H9 (cell line): ENCODE results near the gene ALOX12B. TPM values are rescaled to one million over a fixed set of nuclear protein-coding genes. Genes with fewer than 3 reads are reported as not detected.

Experiments used
- DNase-seq: peaks from one replicate; pipeline ENCODE4 v3.0.0-alpha.2; 2017
- H2AFZ ChIP-seq: one replicate; pipeline ENCODE4 v1.6.1; 2013; ENCODE audit warnings: mild to moderate bottlenecking, low read length, control low read depth, moderate library complexity
- H2AK5ac ChIP-seq: 2 replicates; pipeline ENCODE4 v1.6.1; 2013; ENCODE audit warnings: low read length, control low read depth, mixed read lengths; ENCODE audit not compliant: insufficient read length
- H2BK120ac ChIP-seq: one replicate; pipeline ENCODE4 v1.6.1; 2013; ENCODE audit warnings: low read depth, mild to moderate bottlenecking, low read length, control low read depth, inconsistent platforms; ENCODE audit not compliant: poor library complexity, severe bottlenecking
- H2BK12ac ChIP-seq: 2 replicates; pipeline ENCODE4 v1.6.1; 2013; ENCODE audit warnings: low read length, control low read depth, mixed read lengths, low read depth; ENCODE audit not compliant: insufficient read length
- H2BK15ac ChIP-seq: 2 replicates; pipeline ENCODE4 v1.6.1; 2013; ENCODE audit warnings: low read depth, low read length, control low read depth
- H2BK20ac ChIP-seq: one replicate; pipeline ENCODE4 v1.6.1; 2013; ENCODE audit warnings: low read depth, mild to moderate bottlenecking, low read length, control low read depth, inconsistent platforms; ENCODE audit not compliant: poor library complexity, severe bottlenecking
- H2BK5ac ChIP-seq: 2 replicates; pipeline ENCODE4 v1.6.1; 2013; ENCODE audit warnings: low read length, control low read depth, mixed read lengths; ENCODE audit not compliant: insufficient read length
- H3K14ac ChIP-seq: 2 replicates; pipeline ENCODE4 v1.6.1; 2013; ENCODE audit warnings: low read length, control low read depth; ENCODE audit not compliant: insufficient read depth
- H3K18ac ChIP-seq: 2 replicates; pipeline ENCODE4 v1.6.1; 2013; ENCODE audit warnings: low read depth, mild to moderate bottlenecking, mixed read lengths, low read length, control low read depth; ENCODE audit not compliant: insufficient read length
- H3K23ac ChIP-seq: 2 replicates; pipeline ENCODE4 v1.6.1; 2013; ENCODE audit warnings: low read length, control low read depth, mixed read lengths, low read depth; ENCODE audit not compliant: insufficient read length
- H3K23me2 ChIP-seq: 2 replicates; pipeline ENCODE4 v1.6.1; 2013; ENCODE audit warnings: low read depth, mild to moderate bottlenecking, mixed read lengths, low read length, control low read depth; ENCODE audit not compliant: insufficient read length, poor library complexity, severe bottlenecking
- H3K27ac ChIP-seq: 2 replicates; pipeline ENCODE4 v1.5.1; 2013; ENCODE audit warnings: low read length, control low read depth, mixed read lengths, low read depth; ENCODE audit not compliant: insufficient read length
- H3K27me3 ChIP-seq: 2 replicates; pipeline ENCODE4 v1.6.1; 2013; ENCODE audit warnings: low read length, control low read depth, inconsistent platforms; ENCODE audit not compliant: insufficient read depth
- H3K4ac ChIP-seq: 2 replicates; pipeline ENCODE4 v1.6.1; 2013; ENCODE audit warnings: low read depth, mild to moderate bottlenecking, control low read depth, inconsistent platforms, low read length, moderate library complexity
- H3K4me1 ChIP-seq: 2 replicates; pipeline ENCODE4 v1.6.1; 2013; ENCODE audit warnings: low read length, control low read depth, inconsistent platforms; ENCODE audit not compliant: insufficient read depth
- H3K4me2 ChIP-seq: 2 replicates; pipeline ENCODE4 v1.6.1; 2013; ENCODE audit warnings: low read length, control low read depth, mixed read lengths; ENCODE audit not compliant: insufficient read length, insufficient read depth
- H3K56ac ChIP-seq: 2 replicates; pipeline ENCODE4 v1.6.1; 2013; ENCODE audit warnings: low read depth, mild to moderate bottlenecking, mixed read lengths, low read length, control low read depth; ENCODE audit not compliant: insufficient read length
- H3K79me1 ChIP-seq: 2 replicates; pipeline ENCODE4 v1.6.1; 2013; ENCODE audit warnings: low read depth, mild to moderate bottlenecking, moderate library complexity, low read length, control low read depth, inconsistent platforms; ENCODE audit not compliant: insufficient read depth, poor library complexity, severe bottlenecking
- H3K79me2 ChIP-seq: 2 replicates; pipeline ENCODE4 v1.6.1; 2013; ENCODE audit warnings: low read length, control low read depth, inconsistent platforms; ENCODE audit not compliant: insufficient read depth
- H3K9ac ChIP-seq: 2 replicates; pipeline ENCODE4 v1.6.1; 2013; ENCODE audit warnings: low read length, control low read depth, mixed read lengths; ENCODE audit not compliant: insufficient read length; ENCODE audit errors: extremely low read depth
- H3K9me3 ChIP-seq: one replicate; pipeline ENCODE4 v1.6.1; 2013; ENCODE audit warnings: low read depth, low read length, inconsistent platforms; ENCODE audit not compliant: control insufficient read depth
- H3T11ph ChIP-seq: one replicate; pipeline ENCODE4 v1.6.1; 2013; ENCODE audit warnings: mild to moderate bottlenecking, low read length, control low read depth, inconsistent platforms
- H4K20me1 ChIP-seq: one replicate; pipeline ENCODE4 v1.6.1; 2013; ENCODE audit not compliant: control insufficient read depth, insufficient read length, insufficient read depth
- H4K5ac ChIP-seq: 2 replicates; pipeline ENCODE4 v1.6.1; 2013; ENCODE audit warnings: low read depth, mild to moderate bottlenecking, mixed read lengths, low read length, control low read depth; ENCODE audit not compliant: insufficient read length
- H4K8ac ChIP-seq: replicated peaks from 2 replicates; pipeline ENCODE4 v1.6.1; 2013; ENCODE audit warnings: low read length, control low read depth, mixed read lengths, low read depth; ENCODE audit not compliant: insufficient read length
- H4K91ac ChIP-seq: 2 replicates; pipeline ENCODE4 v1.6.1; 2013; ENCODE audit warnings: low read depth, mild to moderate bottlenecking, moderate library complexity, mixed read lengths, low read length, control low read depth; ENCODE audit not compliant: insufficient read length
- H3K27ac Mint-ChIP-seq, 3 experiments: 2 replicates in 2 of 3; 3 replicates in 1 of 3; pipeline ENCODE4 v1.8.0; 2020 to 2021; ENCODE audit warnings: mixed read lengths in 3 of 3, mild to moderate bottlenecking in 1 of 3, moderate library complexity in 1 of 3
- H3K27me3 Mint-ChIP-seq: 2 replicates; pipeline ENCODE4 v1.8.0; 2021; ENCODE audit warnings: low read depth, mild to moderate bottlenecking, moderate library complexity, mixed read lengths
- H3K36me3 Mint-ChIP-seq, 3 experiments: 2 replicates in 2 of 3; 3 replicates in 1 of 3; pipeline ENCODE4 v1.8.0; 2020 to 2021; ENCODE audit warnings: low read depth in 3 of 3, mixed read lengths in 3 of 3; ENCODE audit not compliant: insufficient read depth in 1 of 3
- H3K4me1 Mint-ChIP-seq, 2 experiments: 2 replicates each; pipeline ENCODE4 v1.8.0; 2020; ENCODE audit warnings: mixed read lengths in 2 of 2
- H3K4me3 Mint-ChIP-seq, 2 experiments: 2 replicates in 1 of 2; 3 replicates in 1 of 2; pipeline ENCODE4 v1.8.0; 2020 to 2021; ENCODE audit warnings: mild to moderate bottlenecking in 2 of 2, mixed read lengths in 2 of 2, moderate library complexity in 1 of 2
- H3K9me3 Mint-ChIP-seq, 2 experiments: 2 replicates in 1 of 2; 3 replicates in 1 of 2; pipeline ENCODE4 v1.8.0; 2020; ENCODE audit warnings: mild to moderate bottlenecking in 2 of 2, mixed read lengths in 2 of 2, moderate library complexity in 1 of 2
- WGBS: extraction: QIAGEN DNeasy Blood & Tissue Kit; methylation state at CpG from one replicate; pipeline ENCODE4 v1.1.7; 2013; ENCODE audit warnings: missing lambda C conversion rate, low lambda C conversion rate, mixed read lengths; ENCODE audit not compliant: insufficient read length; ENCODE audit errors: extremely low coverage; 5-methylcytosine and 5-hydroxymethylcytosine counted together
- total RNA-seq: library from RNA; stranded (reverse); gene quantifications from 2 replicates; pipeline ENCODE4 v1.2.1, GENCODE V29; 2021
- TF ChIP-seq, protein P1 (sequence below): fragments of 200-600 bp; sonication (generic); conservative IDR thresholded peaks from 3 replicates; pipeline ENCODE4 v1.8.0; 2021; ENCODE audit warnings: antibody characterized with exemption, mild to moderate bottlenecking

ALOX12B gene
- total RNA-seq, 1 experiment from 2014 or later = 1.2 TPM

DNA sequence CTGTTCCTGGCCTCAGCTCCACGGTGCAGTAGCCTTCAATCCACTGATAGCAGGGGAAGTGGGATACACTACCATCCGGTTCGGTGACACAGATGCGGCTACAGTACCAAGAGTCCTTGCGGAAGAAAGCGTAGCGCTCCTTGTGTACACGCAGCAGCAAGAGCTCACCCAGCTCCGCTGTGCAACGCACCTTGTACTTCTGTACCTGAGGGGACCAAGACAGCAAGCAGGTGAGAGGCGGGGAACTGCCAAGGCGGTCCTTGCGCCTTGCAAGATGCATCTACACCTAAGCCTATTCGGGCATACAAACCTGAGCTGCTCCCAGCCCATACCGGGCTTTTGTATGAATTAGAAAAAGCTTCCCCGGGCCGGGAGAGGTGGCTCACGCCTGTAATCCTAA, 29.3 kb upstream of the ALOX12B start:
- Histone ChIP-seq H3K27me3 (peaks cover 16% of the 10 kb centered on the region; the same call in 1 of the 2 replicates), H3K9me3 (no peaks in the 10 kb centered on the region), H2AFZ (no peak overlapping the region), H3K4me1 (no peaks in the 10 kb centered on the region), H3T11ph (no peak overlapping the region), H3K4me2 (no peak overlapping the region), H2BK120ac (no peak overlapping the region), H2BK20ac (no peak overlapping the region), H3K18ac (no peak overlapping the region), H4K5ac (no peak overlapping the region), H3K27ac (no peak overlapping the region), H3K79me1 (no peaks in the 10 kb centered on the region), H4K20me1 (no peaks in the 10 kb centered on the region), H4K91ac (no peak overlapping the region), H3K14ac (no peak overlapping the region), H3K23ac (no peak overlapping the region), H3K56ac (no peak overlapping the region), H2BK15ac (no peak overlapping the region), H3K23me2 (peaks cover 22% of the 10 kb centered on the region), H2BK5ac (no peak overlapping the region), H2BK12ac (no peak overlapping the region), H4K8ac (no peak overlapping the region), H2AK5ac (no peak overlapping the region), H3K9ac (no peak overlapping the region), H3K79me2 (no peaks in the 10 kb centered on the region), H3K4ac (no peak overlapping the region)
- H3K27ac Mint-ChIP-seq = no peak overlapping the region
- DNase-seq = no peak
- no peaks in the 10 kb centered on the region; a peak in 1 of 7 replicates for H3K36me3 Mint-ChIP-seq
- H3K4me1 Mint-ChIP-seq = peaks cover 8 to 14% of the 10 kb centered on the region in 2 experiments; a peak in 3 of 4 replicates
- WGBS = no CpG with 5 or more reads among the region's 18 CpGs
- H3K27me3 Mint-ChIP-seq = peaks cover 85% of the 10 kb centered on the region
- TF ChIP-seq, protein P1, sequence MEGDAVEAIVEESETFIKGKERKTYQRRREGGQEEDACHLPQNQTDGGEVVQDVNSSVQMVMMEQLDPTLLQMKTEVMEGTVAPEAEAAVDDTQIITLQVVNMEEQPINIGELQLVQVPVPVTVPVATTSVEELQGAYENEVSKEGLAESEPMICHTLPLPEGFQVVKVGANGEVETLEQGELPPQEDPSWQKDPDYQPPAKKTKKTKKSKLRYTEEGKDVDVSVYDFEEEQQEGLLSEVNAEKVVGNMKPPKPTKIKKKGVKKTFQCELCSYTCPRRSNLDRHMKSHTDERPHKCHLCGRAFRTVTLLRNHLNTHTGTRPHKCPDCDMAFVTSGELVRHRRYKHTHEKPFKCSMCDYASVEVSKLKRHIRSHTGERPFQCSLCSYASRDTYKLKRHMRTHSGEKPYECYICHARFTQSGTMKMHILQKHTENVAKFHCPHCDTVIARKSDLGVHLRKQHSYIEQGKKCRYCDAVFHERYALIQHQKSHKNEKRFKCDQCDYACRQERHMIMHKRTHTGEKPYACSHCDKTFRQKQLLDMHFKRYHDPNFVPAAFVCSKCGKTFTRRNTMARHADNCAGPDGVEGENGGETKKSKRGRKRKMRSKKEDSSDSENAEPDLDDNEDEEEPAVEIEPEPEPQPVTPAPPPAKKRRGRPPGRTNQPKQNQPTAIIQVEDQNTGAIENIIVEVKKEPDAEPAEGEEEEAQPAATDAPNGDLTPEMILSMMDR = no peak
- peaks cover 2 to 3% of the 10 kb centered on the region in 2 experiments; a peak in 2 of 5 replicates for H3K9me3 Mint-ChIP-seq
- peak overlapping the region; percentile 27 to 91; a peak in 3 of 5 replicates for H3K4me3 Mint-ChIP-seq
